HCT116 (cell line): ENCODE results near the gene GAB4. TPM values are rescaled to one million over a fixed set of nuclear protein-coding genes. Genes with fewer than 3 reads are reported as not detected.

Source experiments
- ATAC-seq: fragments of 200-7000 bp; cut with Tn5 transposase; 2 replicates; pipeline ENCODE4 v1.9.1; 2020; ENCODE audit warnings: mild to moderate bottlenecking, moderate library complexity
- BruUV-seq: library from RNA; stranded (reverse); fragments of 400-500 nt; replicated peaks from 2 replicates; lab custom pipeline; 2021; lab: Mats Ljungman, UMichigan
- CTCF ChIA-PET: fragments of 300-600 bp; sonication (Branson Sonifier 250); formaldehyde crosslinking; loops from one replicate; lab custom pipeline; 2021; ENCODE audit warnings: antibody characterized with exemption; lab: Charles Lee
- POLR2A ChIA-PET: fragments of 300-600, 350-600 bp; sonication (Branson Sonifier 250); formaldehyde crosslinking; loops from one replicate; lab custom pipeline; 2021; ENCODE audit warnings: antibody characterized with exemption; lab: Charles Lee
- RAD21 ChIA-PET, 2 experiments: fragments of 300-600 bp; sonication (Branson Sonifier 250); formaldehyde crosslinking; loops; one replicate each; lab custom pipeline; 2023; ENCODE audit warnings: low total read pairs in 2 of 2; ENCODE audit not compliant: uncharacterized antibody in 2 of 2, unreplicated experiment in 2 of 2, low non-redundant PET in 1 of 2; lab: Charles Lee
- DNase-seq: peaks from one replicate; pipeline ENCODE4 v3.0.0-alpha.2; 2010; ENCODE audit warnings: low read depth, low spot score
- H2AFZ ChIP-seq: fragments of 200-600 bp; shearing (Covaris generic), sonication (generic); 2 replicates; pipeline ENCODE4 v1.6.1; 2017; ENCODE audit warnings: low read depth, mixed run types, mixed read lengths, antibody characterized with exemption, low read length; ENCODE audit not compliant: poor library complexity, severe bottlenecking
- H3K27ac ChIP-seq: 2 replicates; pipeline ENCODE4 v1.5.1; 2012; ENCODE audit warnings: low read depth, low read length
- H3K27me3 ChIP-seq: fragments of 200-600 bp; sonication (generic); 2 replicates; pipeline ENCODE4 v1.6.1; 2016; ENCODE audit warnings: mixed run types, low read length, mixed read lengths; ENCODE audit not compliant: insufficient read depth
- H3K36me3 ChIP-seq, 2 experiments: fragments of 200-500 bp in 1 of 2; fragments of 200-600 bp in 1 of 2; sonication (Bioruptor generic) in 1 of 2; sonication (generic) in 1 of 2; 2 replicates each; pipeline versions ENCODE4 v1.5.1 to v1.6.1; 2014 to 2016; ENCODE audit warnings: low read length in 2 of 2, inconsistent platforms in 1 of 2, mixed read lengths in 1 of 2, mixed run types in 1 of 2; ENCODE audit not compliant: insufficient read depth in 2 of 2, control insufficient read depth in 1 of 2
- H3K4me1 ChIP-seq, 2 experiments: fragments of 200-600 bp in 1 of 2; sonication (generic) in 1 of 2; 2 replicates each; pipeline versions ENCODE4 v1.5.1 to v1.6.1; 2012 to 2017; ENCODE audit warnings: low read length in 2 of 2, inconsistent platforms in 1 of 2, mild to moderate bottlenecking in 1 of 2, mixed read lengths in 1 of 2, mixed run types in 1 of 2, moderate library complexity in 1 of 2; ENCODE audit not compliant: insufficient read depth in 2 of 2, control insufficient read depth in 1 of 2
- H3K4me2 ChIP-seq: fragments of 200-600 bp; sonication (generic); 2 replicates; pipeline ENCODE4 v1.6.1; 2017; ENCODE audit warnings: mixed run types, low read length, mixed read lengths
- H3K4me3 ChIP-seq, 2 experiments: fragments of 200-600 bp in 1 of 2; sonication (generic) in 1 of 2; replicated peaks in 1 of 2; 2 replicates each; pipeline ENCODE4 v1.5.1; 2011 to 2016; ENCODE audit warnings: low read length in 2 of 2, control low read depth in 1 of 2, low read depth in 1 of 2, mild to moderate bottlenecking in 1 of 2, mixed read lengths in 1 of 2, mixed run types in 1 of 2
- H3K79me2 ChIP-seq: fragments of 200-600 bp; sonication (generic); 2 replicates; pipeline ENCODE4 v1.6.1; 2017; ENCODE audit warnings: mild to moderate bottlenecking, mixed run types, low read length, moderate library complexity, mixed read lengths; ENCODE audit not compliant: insufficient read depth
- H3K9ac ChIP-seq: fragments of 200-600 bp; sonication (generic); 2 replicates; pipeline ENCODE4 v1.6.1; 2016; ENCODE audit warnings: low read length, mixed read lengths
- H3K9me2 ChIP-seq: fragments of 200-600 bp; sonication (generic), shearing (Covaris generic); 2 replicates; pipeline ENCODE4 v1.6.1; 2017; ENCODE audit warnings: mixed run types, mild to moderate bottlenecking, moderate library complexity; ENCODE audit not compliant: insufficient read depth
- H3K9me3 ChIP-seq, 2 experiments: fragments of 200-500 bp in 1 of 2; fragments of 200-600 bp in 1 of 2; sonication (Bioruptor generic) in 1 of 2; sonication (generic) in 1 of 2; 2 replicates each; pipeline ENCODE4 v1.6.1; 2014 to 2017; ENCODE audit warnings: low read length in 2 of 2, mixed read lengths in 2 of 2, inconsistent platforms in 1 of 2, low read depth in 1 of 2, mild to moderate bottlenecking in 1 of 2, mixed run types in 1 of 2, moderate library complexity in 1 of 2; ENCODE audit not compliant: control insufficient read depth in 1 of 2, insufficient read depth in 1 of 2
- H4K20me1 ChIP-seq: fragments of 200-600 bp; sonication (generic), shearing (Covaris generic); 2 replicates; pipeline ENCODE4 v1.6.1; 2017; ENCODE audit warnings: mixed run types, mild to moderate bottlenecking, moderate library complexity; ENCODE audit not compliant: insufficient read depth
- EZH2 ChIP-seq: fragments of 200-600 bp; sonication (generic); IDR thresholded peaks from 2 replicates; pipeline ENCODE4 v1.6.1; 2017; ENCODE audit warnings: antibody characterized with exemption, mixed run types
- POLR2A ChIP-seq: IDR thresholded peaks from 2 replicates; pipeline ENCODE4 v1.7.0; 2011; ENCODE audit warnings: borderline replicate concordance; ENCODE audit not compliant: insufficient read depth, insufficient read length; ENCODE audit errors: extremely low read depth
- RAD21 ChIP-seq: IDR thresholded peaks from 2 replicates; pipeline ENCODE4 v1.6.1; 2012; ENCODE audit warnings: low read depth, mild to moderate bottlenecking
- SIN3A ChIP-seq: IDR thresholded peaks from 2 replicates; pipeline ENCODE4 v1.6.1; 2012; ENCODE audit warnings: low read depth
- SRF ChIP-seq: IDR thresholded peaks from 2 replicates; pipeline ENCODE4 v1.6.1; 2012; ENCODE audit warnings: low read depth
- TCF7L2 ChIP-seq: IDR thresholded peaks from 2 replicates; pipeline ENCODE4 v1.7.0; 2011; ENCODE audit warnings: borderline replicate concordance, inconsistent platforms; ENCODE audit not compliant: insufficient read depth, insufficient read length; ENCODE audit errors: extremely low read depth
- ZNF274 ChIP-seq: fragments of 200-500 bp; sonication (Bioruptor generic); IDR thresholded peaks from 2 replicates; pipeline ENCODE4 v1.6.1; 2014; ENCODE audit warnings: mild to moderate bottlenecking, low read depth, low read length, inconsistent platforms
- intact Hi-C: fragments of 100-400 bp; cut with micrococcal nuclease; formaldehyde crosslinking; loops from 2 replicates; pipeline ENCODE4 v1.10.0; 2022
- total RNA-seq: library from RNA; stranded (reverse); gene quantifications from one replicate; pipeline ENCODE4 v1.2.1, GENCODE V29; 2021; ENCODE audit not compliant: unreplicated experiment
- TF ChIP-seq, protein P1 (sequence below): IDR thresholded peaks from 2 replicates; pipeline ENCODE4 v1.6.1; 2012; ENCODE audit warnings: low read depth
- TF ChIP-seq, protein P2 (sequence below), 3 experiments: fragments of 200-600 bp in 1 of 3; sonication (generic) in 1 of 3; IDR thresholded peaks in 2 of 3; conservative IDR thresholded peaks in 1 of 3; 2 replicates each; pipeline ENCODE4 v1.5.1; 2012 to 2017; ENCODE audit warnings: low read depth in 2 of 3, low read length in 2 of 3, antibody characterized with exemption in 1 of 3, borderline replicate concordance in 1 of 3, control low read depth in 1 of 3, mild to moderate bottlenecking in 1 of 3, mixed read lengths in 1 of 3, mixed run types in 1 of 3, moderate library complexity in 1 of 3; ENCODE audit not compliant: insufficient read depth in 1 of 3

The GAB4 gene
- total RNA-seq, 1 experiment from 2014 or later, result not detected

GRCh38 chr22:16917144-16918003 is 90.6 kb downstream of the GAB4 start:
- no peaks in the 10 kb centered on the region for H3K79me2 ChIP-seq
- DNase-seq (peak; percentile 65), ATAC-seq (peak; percentile 95)
- no peak overlapping the region for H3K27ac ChIP-seq
- BruUV-seq, result no TSS peak
- H3K4me3 ChIP-seq, result no peak overlapping the region
- no peaks in the 10 kb centered on the region for H3K9me2 ChIP-seq
- H3K4me2 ChIP-seq, result peak overlapping the region; percentile 53
- intact Hi-C loops, result loop anchor here (1.0 to 5.0 kb wide), 2 partner anchors 141 to 585 kb away; no protein-coding TSS in a partner anchor
- H3K9ac ChIP-seq, result no peak overlapping the region
- ChIA-PET RAD21 (interaction anchor here in 1 of 2 experiments (2.3 kb wide), 1 partner anchor 141 kb away, joined by 7 read pairs; no protein-coding TSS in a partner anchor), POLR2A (interaction anchor here (1.1 kb wide), 1 partner anchor 140 kb away, joined by 3 read pairs; no protein-coding TSS in a partner anchor), CTCF (interaction anchor here (0.7 to 4.6 kb wide), 5 partner anchors 124 to 584 kb away, joined by 3 to 63 read pairs (median 3); no protein-coding TSS in a partner anchor)
- H3K27me3 ChIP-seq, result peaks cover 9% of the 10 kb centered on the region; the same call in 1 of the 2 replicates
- H4K20me1 ChIP-seq, result no peaks in the 10 kb centered on the region
- no peak for TF ChIP-seq ZNF274
- TF ChIP-seq SIN3A, result no peak
- TF ChIP-seq, protein P1, sequence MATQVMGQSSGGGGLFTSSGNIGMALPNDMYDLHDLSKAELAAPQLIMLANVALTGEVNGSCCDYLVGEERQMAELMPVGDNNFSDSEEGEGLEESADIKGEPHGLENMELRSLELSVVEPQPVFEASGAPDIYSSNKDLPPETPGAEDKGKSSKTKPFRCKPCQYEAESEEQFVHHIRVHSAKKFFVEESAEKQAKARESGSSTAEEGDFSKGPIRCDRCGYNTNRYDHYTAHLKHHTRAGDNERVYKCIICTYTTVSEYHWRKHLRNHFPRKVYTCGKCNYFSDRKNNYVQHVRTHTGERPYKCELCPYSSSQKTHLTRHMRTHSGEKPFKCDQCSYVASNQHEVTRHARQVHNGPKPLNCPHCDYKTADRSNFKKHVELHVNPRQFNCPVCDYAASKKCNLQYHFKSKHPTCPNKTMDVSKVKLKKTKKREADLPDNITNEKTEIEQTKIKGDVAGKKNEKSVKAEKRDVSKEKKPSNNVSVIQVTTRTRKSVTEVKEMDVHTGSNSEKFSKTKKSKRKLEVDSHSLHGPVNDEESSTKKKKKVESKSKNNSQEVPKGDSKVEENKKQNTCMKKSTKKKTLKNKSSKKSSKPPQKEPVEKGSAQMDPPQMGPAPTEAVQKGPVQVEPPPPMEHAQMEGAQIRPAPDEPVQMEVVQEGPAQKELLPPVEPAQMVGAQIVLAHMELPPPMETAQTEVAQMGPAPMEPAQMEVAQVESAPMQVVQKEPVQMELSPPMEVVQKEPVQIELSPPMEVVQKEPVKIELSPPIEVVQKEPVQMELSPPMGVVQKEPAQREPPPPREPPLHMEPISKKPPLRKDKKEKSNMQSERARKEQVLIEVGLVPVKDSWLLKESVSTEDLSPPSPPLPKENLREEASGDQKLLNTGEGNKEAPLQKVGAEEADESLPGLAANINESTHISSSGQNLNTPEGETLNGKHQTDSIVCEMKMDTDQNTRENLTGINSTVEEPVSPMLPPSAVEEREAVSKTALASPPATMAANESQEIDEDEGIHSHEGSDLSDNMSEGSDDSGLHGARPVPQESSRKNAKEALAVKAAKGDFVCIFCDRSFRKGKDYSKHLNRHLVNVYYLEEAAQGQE, result no peak
- TF ChIP-seq, protein P2, sequence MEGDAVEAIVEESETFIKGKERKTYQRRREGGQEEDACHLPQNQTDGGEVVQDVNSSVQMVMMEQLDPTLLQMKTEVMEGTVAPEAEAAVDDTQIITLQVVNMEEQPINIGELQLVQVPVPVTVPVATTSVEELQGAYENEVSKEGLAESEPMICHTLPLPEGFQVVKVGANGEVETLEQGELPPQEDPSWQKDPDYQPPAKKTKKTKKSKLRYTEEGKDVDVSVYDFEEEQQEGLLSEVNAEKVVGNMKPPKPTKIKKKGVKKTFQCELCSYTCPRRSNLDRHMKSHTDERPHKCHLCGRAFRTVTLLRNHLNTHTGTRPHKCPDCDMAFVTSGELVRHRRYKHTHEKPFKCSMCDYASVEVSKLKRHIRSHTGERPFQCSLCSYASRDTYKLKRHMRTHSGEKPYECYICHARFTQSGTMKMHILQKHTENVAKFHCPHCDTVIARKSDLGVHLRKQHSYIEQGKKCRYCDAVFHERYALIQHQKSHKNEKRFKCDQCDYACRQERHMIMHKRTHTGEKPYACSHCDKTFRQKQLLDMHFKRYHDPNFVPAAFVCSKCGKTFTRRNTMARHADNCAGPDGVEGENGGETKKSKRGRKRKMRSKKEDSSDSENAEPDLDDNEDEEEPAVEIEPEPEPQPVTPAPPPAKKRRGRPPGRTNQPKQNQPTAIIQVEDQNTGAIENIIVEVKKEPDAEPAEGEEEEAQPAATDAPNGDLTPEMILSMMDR (IDR thresholded peaks at IDR 0.05 in 2 of 3, conservative IDR thresholded peaks at IDR 0.05 in 1 of 3; ENCODE audit: borderline replicate concordance in 1 of 3, insufficient read depth in 1 of 3, low read depth in 2 of 3, low read length in 2 of 3), result peak; percentile 41 to 81 (median 79); a peak in 5 of 6 replicates
- TF ChIP-seq RAD21, result peak; percentile 51; the same call in 1 of the 2 replicates
- TF ChIP-seq SRF, result no peak
- peak; percentile 33 for TF ChIP-seq TCF7L2
- TF ChIP-seq POLR2A, result no peak
- no peak for TF ChIP-seq EZH2
- H3K9me3 ChIP-seq, result no peaks in the 10 kb centered on the region
- no peaks in the 10 kb centered on the region for H3K36me3 ChIP-seq
- H2AFZ ChIP-seq, result peak overlapping the region; percentile 74
- H3K4me1 ChIP-seq, result peaks cover 4 to 6% of the 10 kb centered on the region in 2 experiments
